ENCODE measurements around the gene RPUSD4. TPM values are rescaled to one million over a fixed set of nuclear protein-coding genes. Genes with fewer than 3 reads are reported as not detected.

Gene RPUSD4
- polyA plus RNA-seq, 1 of the 3 experiments (the other 2 are of a cell fraction), result 18.0 TPM

GRCh38 chr11:126198648-126199047 is 12.8 kb downstream of the RPUSD4 start:
- 97% methylated on average over 5 of the region's 5 CpGs for WGBS (ENCODE audit: low lambda C conversion rate)
- POLR2A ChIA-PET, result no interaction called here
- peaks cover 6% of the 10 kb centered on the region for H3F3A ChIP-seq (replicated peaks; ENCODE audit: insufficient read depth)

DNA sequence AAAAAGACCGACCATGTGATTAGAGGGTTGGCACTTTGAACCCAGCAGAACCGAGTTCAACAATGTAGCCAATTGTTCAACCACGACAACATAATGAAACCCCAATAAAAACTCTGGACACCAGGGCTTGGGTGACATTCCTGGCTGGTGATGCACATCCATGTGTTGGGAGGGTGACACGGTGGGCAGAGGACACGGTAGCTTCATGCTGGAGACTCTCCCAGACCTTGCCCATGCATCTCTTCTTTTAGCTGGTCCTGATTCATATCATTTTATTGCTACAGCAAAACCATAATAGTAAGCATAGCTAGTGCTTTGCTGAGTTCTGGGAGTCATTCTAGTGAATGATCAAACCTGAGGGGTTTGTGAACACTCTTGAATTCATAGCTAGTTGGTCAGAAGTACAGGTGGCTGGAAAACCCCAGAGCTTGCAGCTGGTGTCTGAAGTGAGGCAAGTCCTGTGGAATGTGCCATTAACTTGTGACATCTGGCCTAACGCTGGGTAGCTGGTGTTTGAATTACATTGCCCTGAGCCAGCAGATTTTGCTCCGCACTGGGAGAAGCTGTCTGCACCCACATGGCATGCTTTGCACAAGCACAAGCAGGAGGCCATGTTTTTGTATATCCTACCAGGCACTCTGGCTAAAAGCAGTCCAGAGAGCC is 14.0 kb downstream of the RPUSD4 start:
- H3K79me2 ChIP-seq (ENCODE audit: insufficient read depth), result no peaks in the 10 kb centered on the region
- CTCF ChIA-PET, result interaction anchor here (0.9 to 2.9 kb wide), 5 partner anchors 136 to 280 kb away, joined by 3 to 21 read pairs (median 6); no protein-coding TSS in a partner anchor
- no peak for DNase-seq

More at GRCh38 chr11:126198648-126199047, 12.8 kb downstream of the RPUSD4 start:
- Histone ChIP-seq H2AFZ (ENCODE audit: low read depth) (no peak overlapping the region), H3K27me3 (ENCODE audit: insufficient read depth) (no peaks in the 10 kb centered on the region), H3K4me1 (ENCODE audit: control insufficient read depth in 1 of 2, insufficient read depth in 2 of 2, low read depth in 1 of 2, low read length in 1 of 2) (peaks cover 0 to 2% of the 10 kb centered on the region in 2 experiments; a peak in 1 of 4 replicates), H3K27ac (ENCODE audit: low read depth in 2 of 2, low read length in 1 of 2) (no peak overlapping the region), H3K9ac (no peak overlapping the region), H4K20me1 (ENCODE audit: insufficient read depth) (no peaks in the 10 kb centered on the region; the same call in 1 of the 2 replicates), H3K36me3 (replicated peaks in 1 of 2; ENCODE audit: control insufficient read depth in 1 of 2, insufficient read depth in 2 of 2, low read length in 1 of 2) (peaks cover 22 to 56% of the 10 kb centered on the region in 2 experiments), H3K4me2 (no peak overlapping the region), H3K9me3 (no peaks in the 10 kb centered on the region), H3K4me3 (ENCODE audit: low read depth in 2 of 2, low read length in 1 of 2) (no peak overlapping the region), H3K79me2 (ENCODE audit: insufficient read depth) (no peaks in the 10 kb centered on the region), H3K9me2 (no peaks in the 10 kb centered on the region)
- CTCF ChIA-PET, result interaction anchor here (0.6 to 2.9 kb wide), 8 partner anchors 137 to 281 kb away, joined by 3 to 21 read pairs (median 5); no protein-coding TSS in a partner anchor
- TF ChIP-seq SIN3A (IDR thresholded peaks at IDR 0.05; ENCODE audit: borderline replicate concordance, low read depth, low read length), result no peak
- no peak for TF ChIP-seq TEAD4 (IDR thresholded peaks at IDR 0.05; ENCODE audit: borderline replicate concordance, insufficient read depth)
- TF ChIP-seq FOXJ3 (CRISPR knock-in tag; IDR thresholded peaks at IDR 0.05), result no peak
- no peak for TF ChIP-seq POLR2AphosphoS5 (IDR thresholded peaks at IDR 0.05; ENCODE audit: low read depth, low read length)
- TF ChIP-seq RXRA (IDR thresholded peaks at IDR 0.05; ENCODE audit: borderline replicate concordance, low read depth), result no peak
- TF ChIP-seq RCOR1 (IDR thresholded peaks at IDR 0.05; ENCODE audit: low read length), result no peak
- TF ChIP-seq MXI1 (IDR thresholded peaks at IDR 0.05; ENCODE audit: low read depth, low read length), result no peak
- DNase-seq, result no peak

More for the DNA sequence above, 14.0 kb downstream of the RPUSD4 start:
- POLR2A ChIA-PET, result interaction anchor here (1.1 kb wide), 1 partner anchor 136 kb away, joined by 5 read pairs; no protein-coding TSS in a partner anchor
- Histone ChIP-seq H3K9ac (no peak overlapping the region), H3K4me3 (ENCODE audit: low read depth in 2 of 2, low read length in 1 of 2) (no peak overlapping the region), H3K9me2 (no peaks in the 10 kb centered on the region), H3K27me3 (ENCODE audit: insufficient read depth) (no peaks in the 10 kb centered on the region), H3K27ac (ENCODE audit: low read depth in 2 of 2, low read length in 1 of 2) (no peak overlapping the region), H4K20me1 (ENCODE audit: insufficient read depth) (no peaks in the 10 kb centered on the region; the same call in 1 of the 2 replicates), H3K4me1 (ENCODE audit: control insufficient read depth in 1 of 2, insufficient read depth in 2 of 2, low read depth in 1 of 2, low read length in 1 of 2) (peaks cover 0 to 2% of the 10 kb centered on the region in 2 experiments; a peak in 1 of 4 replicates), H2AFZ (ENCODE audit: low read depth) (no peak overlapping the region), H3K36me3 (replicated peaks in 1 of 2; ENCODE audit: control insufficient read depth in 1 of 2, insufficient read depth in 2 of 2, low read length in 1 of 2) (peaks cover 19 to 54% of the 10 kb centered on the region in 2 experiments), H3K4me2 (no peak overlapping the region), H3K9me3 (no peaks in the 10 kb centered on the region), H3F3A (replicated peaks; ENCODE audit: insufficient read depth) (peaks cover 6% of the 10 kb centered on the region)
- no peak for TF ChIP-seq MAX (IDR thresholded peaks at IDR 0.05; ENCODE audit: low read depth)
- TF ChIP-seq CHD2 (IDR thresholded peaks at IDR 0.05; ENCODE audit: low read length, partially characterized antibody), result no peak
- no peak for TF ChIP-seq FOXJ3 (CRISPR knock-in tag; IDR thresholded peaks at IDR 0.05)
- no peak for TF ChIP-seq RXRA (IDR thresholded peaks at IDR 0.05; ENCODE audit: borderline replicate concordance, low read depth)
- TF ChIP-seq FOSL2 (IDR thresholded peaks at IDR 0.05; ENCODE audit: borderline replicate concordance, low read depth), result no peak
- TF ChIP-seq SMC3 (IDR thresholded peaks at IDR 0.05; ENCODE audit: low read depth, low read length), result no peak
- 85% methylated on average over 4 of the region's 7 CpGs for WGBS (ENCODE audit: low lambda C conversion rate)

All from SK-N-SH (cell line).